Endothelial cell of umbilical vein (primary cell): Measurements from ENCODE around the gene MCOLN2. TPM values are rescaled to one million over a fixed set of nuclear protein-coding genes. Genes with fewer than 3 reads are reported as not detected.

Experiments
- BruUV-seq: library from RNA; stranded (reverse); fragments of 400-500 nt; replicated peaks from 2 replicates; lab custom pipeline; 2021; lab: Mats Ljungman, UMichigan
- CTCF ChIA-PET: fragments of 300-600, 350-600 bp; sonication (Branson Sonifier 250); formaldehyde crosslinking; loops from one replicate; lab custom pipeline; 2021; ENCODE audit warnings: antibody characterized with exemption, inconsistent platforms; lab: Charles Lee
- POLR2A ChIA-PET: fragments of 300-600, 350-600 bp; sonication (Branson Sonifier 250); formaldehyde crosslinking; loops from one replicate; lab custom pipeline; 2021; ENCODE audit warnings: antibody characterized with exemption, inconsistent platforms; lab: Charles Lee
- DNase-seq: peaks from one replicate; pipeline ENCODE4 v3.0.0-alpha.2; 2011; ENCODE audit warnings: low read depth, low spot score
- FAIRE-seq: peaks from 2 replicates; lab custom pipeline; 2011; peaks lifted over from hg19 to GRCh38; lab: Jason Lieb, UNC
- H2AFZ ChIP-seq: 2 replicates; pipeline ENCODE4 v1.6.0; 2012; ENCODE audit warnings: low read depth, low read length, control low read depth, inconsistent platforms
- H3K27ac ChIP-seq: 2 replicates; pipeline ENCODE4 v1.5.1; 2011; ENCODE audit warnings: low read depth, mild to moderate bottlenecking, control low read depth, low read length, moderate library complexity; ENCODE audit not compliant: insufficient read depth
- H3K27me3 ChIP-seq, 2 experiments: 2 replicates each; pipeline versions ENCODE4 v1.6.0 to v1.6.1; 2011; ENCODE audit warnings: low read length in 2 of 2, mixed read lengths in 1 of 2; ENCODE audit not compliant: control insufficient read depth in 2 of 2, insufficient read depth in 2 of 2
- H3K36me3 ChIP-seq, 2 experiments: 2 replicates in 1 of 2; 3 replicates in 1 of 2; pipeline ENCODE4 v1.5.1; 2011; ENCODE audit warnings: low read length in 2 of 2, mild to moderate bottlenecking in 1 of 2, moderate library complexity in 1 of 2; ENCODE audit not compliant: control insufficient read depth in 2 of 2, insufficient read depth in 2 of 2; ENCODE audit errors: extremely low read depth in 1 of 2
- H3K4me1 ChIP-seq: 3 replicates; pipeline ENCODE4 v1.5.1; 2011; ENCODE audit warnings: mild to moderate bottlenecking, low read length; ENCODE audit not compliant: control insufficient read depth, insufficient read depth; ENCODE audit errors: extremely low read depth
- H3K4me2 ChIP-seq: 2 replicates; pipeline ENCODE4 v1.6.1; 2011; ENCODE audit warnings: low read length, control low read depth, mixed read lengths; ENCODE audit not compliant: insufficient read depth
- H3K4me3 ChIP-seq, 3 experiments: fragments of 200-600 bp in 1 of 3; sonication (generic), shearing (Covaris generic) in 1 of 3; replicated peaks in 1 of 3; 2 replicates each; pipeline ENCODE4 v1.5.1; 2011 to 2016; ENCODE audit warnings: control low read depth in 3 of 3, low read length in 3 of 3, mild to moderate bottlenecking in 2 of 3, inconsistent platforms in 1 of 3, low read depth in 1 of 3, moderate library complexity in 1 of 3; ENCODE audit not compliant: insufficient read depth in 1 of 3
- H3K79me2 ChIP-seq: 2 replicates; pipeline ENCODE4 v1.6.0; 2012; ENCODE audit warnings: low read length, inconsistent platforms; ENCODE audit not compliant: control insufficient read depth, insufficient read depth
- H3K9ac ChIP-seq: replicated peaks from 2 replicates; pipeline ENCODE3; 2011; ENCODE audit warnings: low read length, control low read depth; ENCODE audit not compliant: insufficient read depth; ENCODE audit errors: extremely low read depth
- H3K9me1 ChIP-seq: replicated peaks from 3 replicates; pipeline ENCODE4 v1.6.0; 2011; ENCODE audit warnings: mild to moderate bottlenecking, low read length; ENCODE audit not compliant: control insufficient read depth, insufficient read depth; ENCODE audit errors: extremely low read depth
- H3K9me3 ChIP-seq: replicated peaks from 2 replicates; pipeline ENCODE4 v1.5.1; 2012; ENCODE audit warnings: low read length, inconsistent platforms; ENCODE audit not compliant: control insufficient read depth, insufficient read depth
- H4K20me1 ChIP-seq: replicated peaks from 2 replicates; pipeline ENCODE3; 2011; ENCODE audit warnings: mild to moderate bottlenecking, low read length; ENCODE audit not compliant: control insufficient read depth, insufficient read depth; ENCODE audit errors: extremely low read depth
- EZH2 ChIP-seq: IDR thresholded peaks from 2 replicates; pipeline ENCODE4 v1.6.1; 2012; ENCODE audit warnings: borderline replicate concordance, low read depth, mild to moderate bottlenecking, moderate library complexity, low read length, inconsistent platforms; ENCODE audit not compliant: severe bottlenecking
- FOS ChIP-seq: IDR thresholded peaks from 2 replicates; pipeline ENCODE4 v1.6.1; 2011; ENCODE audit warnings: mild to moderate bottlenecking, low read length, moderate library complexity, borderline replicate concordance; ENCODE audit not compliant: insufficient read depth
- GATA2 ChIP-seq: IDR thresholded peaks from 2 replicates; pipeline ENCODE4 v1.7.0; 2011; ENCODE audit warnings: low read depth, mild to moderate bottlenecking, moderate library complexity, mixed read lengths, low read length; ENCODE audit not compliant: insufficient read length, insufficient read depth
- JUN ChIP-seq: IDR thresholded peaks from 2 replicates; pipeline ENCODE4 v1.6.1; 2011; ENCODE audit warnings: borderline replicate concordance, low read depth; ENCODE audit not compliant: insufficient read length, insufficient read depth
- MAX ChIP-seq: IDR thresholded peaks from 2 replicates; pipeline ENCODE4 v1.6.1; 2011; ENCODE audit not compliant: insufficient read depth, insufficient read length
- MYC ChIP-seq: IDR thresholded peaks from one replicate; pipeline ENCODE4 v1.6.1; 2011; ENCODE audit warnings: mild to moderate bottlenecking, low read depth, low read length
- POLR2A ChIP-seq: IDR thresholded peaks from 2 replicates; pipeline ENCODE4 v1.6.1; 2012; ENCODE audit warnings: low read depth, mild to moderate bottlenecking, control low read depth, low read length
- POLR2AphosphoS5 ChIP-seq: IDR thresholded peaks from 2 replicates; pipeline ENCODE4 v1.6.1; 2012; ENCODE audit warnings: low read depth, mild to moderate bottlenecking, control low read depth, low read length, moderate library complexity; ENCODE audit not compliant: insufficient read depth
- dilution Hi-C: fragments of 300-500 bp; cut with MboI; formaldehyde crosslinking; loops from one replicate; pipeline ENCODE4 v1.15.0; 2019; ENCODE audit warnings: low sequenced_read_pairs; ENCODE audit not compliant: extremely low pct_ligation_motif_present
- intact Hi-C: fragments of 100-400 bp; cut with micrococcal nuclease; formaldehyde crosslinking; loops from one replicate; pipeline ENCODE4 v1.10.0; 2022
- polyA plus RNA-seq, 4 experiments: library from polyadenylated mRNA; depleted of rRNA in 3 of 4; stranded (reverse) in 3 of 4; unstranded in 1 of 4; fragments of >200 nt; gene quantifications; 2 replicates each; pipeline versions ENCODE4 v1.2.1 to v1.2.3, GENCODE V29; 2011 to 2012; ENCODE audit warnings: missing spikeins in 1 of 4
- total RNA-seq: library from RNA; stranded (reverse); gene quantifications from 2 replicates; pipeline ENCODE4 v1.2.3, GENCODE V29; 2021
- TF ChIP-seq, protein P1 (sequence below), 2 donors: IDR thresholded peaks; 1 replicate in 1 of 2; 2 replicates in 1 of 2; pipeline ENCODE4 v1.5.1; 2011; ENCODE audit warnings: low read length in 2 of 2, mild to moderate bottlenecking in 2 of 2, moderate library complexity in 2 of 2, control low read depth in 1 of 2, inconsistent platforms in 1 of 2, low read depth in 1 of 2; ENCODE audit not compliant: insufficient read depth in 1 of 2; ENCODE audit errors: extremely low read depth in 1 of 2

The MCOLN2 gene
- total and polyA plus RNA-seq, 2 donors (not counting 3 experiments of a cell fraction or from before 2014, with no cell fraction given), result not detected

DNA sequence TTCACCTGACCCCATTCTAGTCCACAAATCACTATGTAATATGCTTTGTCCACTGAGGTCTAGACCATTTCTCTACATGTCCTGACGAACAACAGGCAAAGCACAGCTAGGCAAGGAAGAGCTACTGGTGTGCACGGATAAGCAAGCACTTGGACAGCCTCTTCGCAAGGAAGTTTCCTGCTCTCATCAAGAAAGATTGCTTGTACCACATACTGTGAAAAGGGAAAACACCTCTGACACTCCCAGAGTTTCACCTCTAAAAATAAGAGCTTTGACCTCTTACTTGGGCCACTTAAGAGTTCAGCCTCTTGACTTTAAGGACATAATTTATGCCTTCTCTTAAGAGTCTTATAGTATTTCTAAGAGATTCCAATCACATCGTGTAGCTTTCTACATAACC is 67.9 kb downstream of the MCOLN2 start:
- H3K9me3 ChIP-seq, result no peaks in the 10 kb centered on the region
- H3K4me3 ChIP-seq, result no peak overlapping the region
- H3K4me2 ChIP-seq, result no peak overlapping the region
- TF ChIP-seq POLR2A (no peak), MAX (no peak), GATA2 (no peak), EZH2 (no peak), POLR2AphosphoS5 (no peak), MYC (no peak), JUN (no peak), FOS (no peak)
- TF ChIP-seq, protein P1, sequence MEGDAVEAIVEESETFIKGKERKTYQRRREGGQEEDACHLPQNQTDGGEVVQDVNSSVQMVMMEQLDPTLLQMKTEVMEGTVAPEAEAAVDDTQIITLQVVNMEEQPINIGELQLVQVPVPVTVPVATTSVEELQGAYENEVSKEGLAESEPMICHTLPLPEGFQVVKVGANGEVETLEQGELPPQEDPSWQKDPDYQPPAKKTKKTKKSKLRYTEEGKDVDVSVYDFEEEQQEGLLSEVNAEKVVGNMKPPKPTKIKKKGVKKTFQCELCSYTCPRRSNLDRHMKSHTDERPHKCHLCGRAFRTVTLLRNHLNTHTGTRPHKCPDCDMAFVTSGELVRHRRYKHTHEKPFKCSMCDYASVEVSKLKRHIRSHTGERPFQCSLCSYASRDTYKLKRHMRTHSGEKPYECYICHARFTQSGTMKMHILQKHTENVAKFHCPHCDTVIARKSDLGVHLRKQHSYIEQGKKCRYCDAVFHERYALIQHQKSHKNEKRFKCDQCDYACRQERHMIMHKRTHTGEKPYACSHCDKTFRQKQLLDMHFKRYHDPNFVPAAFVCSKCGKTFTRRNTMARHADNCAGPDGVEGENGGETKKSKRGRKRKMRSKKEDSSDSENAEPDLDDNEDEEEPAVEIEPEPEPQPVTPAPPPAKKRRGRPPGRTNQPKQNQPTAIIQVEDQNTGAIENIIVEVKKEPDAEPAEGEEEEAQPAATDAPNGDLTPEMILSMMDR (IDR thresholded peaks at IDR 0.05; ENCODE audit: extremely low read depth in 1 of 2, insufficient read depth in 1 of 2, low read depth in 1 of 2, low read length in 2 of 2), result no peak
- no peaks in the 10 kb centered on the region for H3K9me1 ChIP-seq
- peaks cover 23 to 48% of the 10 kb centered on the region in 2 experiments for H3K27me3 ChIP-seq
- ChIA-PET POLR2A (no interaction called here), CTCF (interaction anchor here (1.1 to 1.8 kb wide), 5 partner anchors 16 to 172 kb away, joined by 3 to 8 read pairs (median 4); no protein-coding TSS in a partner anchor)
- no peak for DNase-seq
- no peak overlapping the region for H3K27ac ChIP-seq
- no peak overlapping the region for H3K9ac ChIP-seq
- H4K20me1 ChIP-seq, result no peaks in the 10 kb centered on the region
- no peak overlapping the region for H2AFZ ChIP-seq
- H3K36me3 ChIP-seq, result no peaks in the 10 kb centered on the region
- H3K4me1 ChIP-seq, result no peaks in the 10 kb centered on the region
- no peak for FAIRE-seq
- intact Hi-C loops (no loop called here), dilution Hi-C loops (no loop called here)
- no peaks in the 10 kb centered on the region for H3K79me2 ChIP-seq
- BruUV-seq, result no TSS peak
